ENCODE data around the gene EHHADH.
"Not testable (repeated sequence)": the region's sequence is repeated elsewhere in the genome, so short reads cannot be mapped to it uniquely, and the experiment has no call there.

Gene EHHADH

GRCh38 chr3:185250653-185251052 is 3.2 kb downstream of the EHHADH start:
- no peak for DNase-seq

- no peak for DNase-seq
These were observed 3.6 kb downstream of the EHHADH start for GRCh38 chr3:185250247-185250646.

- DNase-seq: no peak
These were observed 11.2 kb downstream of the EHHADH start for GRCh38 chr3:185242642-185243041.

- DNase-seq: no peak
These were observed 16.9 kb downstream of the EHHADH start for GRCh38 chr3:185236969-185237368.

GRCh38 chr3:185233328-185233727 is 20.5 kb downstream of the EHHADH start:
- no peak for DNase-seq

- DNase-seq: not testable (repeated sequence)
These were observed 27.3 kb downstream of the EHHADH start for GRCh38 chr3:185226526-185226925.

GRCh38 chr3:185225523-185225922 is 28.3 kb downstream of the EHHADH start:
- DNase-seq: no peak

- DNase-seq: no peak
These were observed 28.8 kb downstream of the EHHADH start for GRCh38 chr3:185225080-185225479.

GRCh38 chr3:185221203-185221602 is 32.6 kb downstream of the EHHADH start:
- no peak for DNase-seq

GRCh38 chr3:185216607-185216958 is 37.3 kb downstream of the EHHADH start:
- no peak for DNase-seq

GRCh38 chr3:185215873-185216606 is 37.8 kb downstream of the EHHADH start:
- no peak for DNase-seq

- DNase-seq: no peak
These were observed 41.3 kb downstream of the EHHADH start for GRCh38 chr3:185212559-185212958.

GRCh38 chr3:185212086-185212485 is 41.8 kb downstream of the EHHADH start:
- no peak for DNase-seq

- DNase-seq: no peak
These were observed 43.2 kb downstream of the EHHADH start for GRCh38 chr3:185210621-185211142.

- DNase-seq: no peak
These were observed 45.0 kb downstream of the EHHADH start for GRCh38 chr3:185208823-185209222.

GRCh38 chr3:185207931-185208746 is 45.7 kb downstream of the EHHADH start:
- DNase-seq: no peak

- no peak for DNase-seq
These were observed 46.4 kb downstream of the EHHADH start for GRCh38 chr3:185207481-185207880.

- no peak for DNase-seq
These were observed 48.0 kb downstream of the EHHADH start for GRCh38 chr3:185205865-185206264.

- DNase-seq: no peak
These were observed 49.0 kb downstream of the EHHADH start for GRCh38 chr3:185204894-185205293.

- DNase-seq: no peak
These were observed 53.2 kb downstream of the EHHADH start for GRCh38 chr3:185200639-185201038.

GRCh38 chr3:185199671-185200070 is 54.2 kb downstream of the EHHADH start:
- no peak for DNase-seq

- DNase-seq: no peak
These were observed 54.6 kb downstream of the EHHADH start for GRCh38 chr3:185199206-185199605.

- DNase-seq: no peak
These were observed 56.8 kb downstream of the EHHADH start for GRCh38 chr3:185197068-185197467.

- no peak for DNase-seq
These were observed 58.2 kb downstream of the EHHADH start for GRCh38 chr3:185195652-185196051.
